ENCODE results near the gene USP4. TPM values are rescaled to one million over a fixed set of nuclear protein-coding genes. Genes with fewer than 3 reads are reported as not detected.
"Not testable (repeated sequence)": the region's sequence is repeated elsewhere in the genome, so short reads cannot be mapped to it uniquely, and the experiment has no call there.

USP4 gene
- total RNA-seq, 4 donors from 2014 or later = 7.2 to 10.2 (median 9.1) TPM

DNA sequence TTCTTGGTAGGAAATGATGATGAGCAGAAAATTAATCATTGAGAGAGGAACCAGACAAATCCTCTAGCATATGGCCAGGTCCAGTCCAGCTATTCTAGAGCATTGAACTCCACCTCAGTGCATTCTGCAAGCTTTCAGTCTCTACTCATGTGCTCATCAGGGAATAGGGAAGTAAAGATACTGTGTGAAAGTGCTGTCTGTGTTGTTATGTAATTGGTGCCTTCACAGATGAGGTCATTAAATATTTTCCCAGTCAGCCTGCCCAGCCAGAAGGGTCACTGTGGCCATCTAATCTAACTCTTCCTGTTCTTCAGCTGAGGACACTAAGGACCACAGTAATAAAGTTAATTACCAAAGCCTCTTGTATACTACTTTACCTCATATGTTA is 91.0 kb downstream of the USP4 start:
- Histone ChIP-seq H3K4me1 (peaks cover 8 to 12% of the 10 kb centered on the region in 2 donors), H3K4me3 (no peak overlapping the region), H3K9me3 (no peaks in the 10 kb centered on the region), H3K27me3 (no peaks in the 10 kb centered on the region), H3K36me3 (no peaks in the 10 kb centered on the region), H3K27ac (peak overlapping the region; percentile 35 to 56 (median 48))
- in situ Hi-C loops (cut with MboI; ENCODE audit: low sequenced_read_pairs in 4 of 4) (no loop called here), intact Hi-C loops (cut with DNase I; ENCODE audit: low total_unique reads) (no loop called here)
- peak; percentile 73 to 78 for ATAC-seq
- DNase-seq = peak in 1 of 2 donors; percentile 27
- TF ChIP-seq POLR2A (IDR thresholded peaks at IDR 0.05) = no peak
- TF ChIP-seq, protein P1, sequence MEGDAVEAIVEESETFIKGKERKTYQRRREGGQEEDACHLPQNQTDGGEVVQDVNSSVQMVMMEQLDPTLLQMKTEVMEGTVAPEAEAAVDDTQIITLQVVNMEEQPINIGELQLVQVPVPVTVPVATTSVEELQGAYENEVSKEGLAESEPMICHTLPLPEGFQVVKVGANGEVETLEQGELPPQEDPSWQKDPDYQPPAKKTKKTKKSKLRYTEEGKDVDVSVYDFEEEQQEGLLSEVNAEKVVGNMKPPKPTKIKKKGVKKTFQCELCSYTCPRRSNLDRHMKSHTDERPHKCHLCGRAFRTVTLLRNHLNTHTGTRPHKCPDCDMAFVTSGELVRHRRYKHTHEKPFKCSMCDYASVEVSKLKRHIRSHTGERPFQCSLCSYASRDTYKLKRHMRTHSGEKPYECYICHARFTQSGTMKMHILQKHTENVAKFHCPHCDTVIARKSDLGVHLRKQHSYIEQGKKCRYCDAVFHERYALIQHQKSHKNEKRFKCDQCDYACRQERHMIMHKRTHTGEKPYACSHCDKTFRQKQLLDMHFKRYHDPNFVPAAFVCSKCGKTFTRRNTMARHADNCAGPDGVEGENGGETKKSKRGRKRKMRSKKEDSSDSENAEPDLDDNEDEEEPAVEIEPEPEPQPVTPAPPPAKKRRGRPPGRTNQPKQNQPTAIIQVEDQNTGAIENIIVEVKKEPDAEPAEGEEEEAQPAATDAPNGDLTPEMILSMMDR (IDR thresholded peaks at IDR 0.05 in 4 of 5, conservative IDR thresholded peaks at IDR 0.05 in 1 of 5) = no peak

DNA sequence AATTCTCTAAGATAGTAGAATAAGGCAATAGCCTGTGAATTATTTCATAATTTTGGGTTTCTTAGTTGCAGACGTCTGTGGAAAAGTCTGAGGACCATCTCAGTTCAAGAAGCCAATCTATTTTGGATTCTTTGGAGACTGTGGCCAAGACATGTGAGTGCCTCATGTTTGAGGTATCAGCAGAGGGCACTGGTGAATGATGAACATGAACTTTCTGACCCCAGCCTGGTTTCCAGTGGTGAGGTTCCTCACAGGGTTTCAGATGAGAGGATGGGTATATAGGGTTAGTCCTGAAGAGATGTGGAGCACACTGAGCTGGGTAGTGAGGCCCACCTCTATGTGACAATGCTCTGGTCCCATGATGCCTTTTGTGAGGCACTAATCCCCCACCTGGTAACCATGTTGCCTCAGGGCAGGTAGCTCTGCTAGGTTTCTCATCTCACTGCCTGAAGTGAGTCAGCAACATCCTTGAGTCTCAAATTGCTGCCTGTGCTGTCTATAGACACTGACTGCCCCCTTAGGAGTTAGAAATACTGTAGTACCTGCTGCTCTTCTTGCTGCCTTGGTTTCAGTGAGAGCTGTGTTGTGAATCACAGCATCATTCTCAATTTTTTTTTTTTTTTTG is 95.2 kb downstream of the USP4 start:
- intact Hi-C loops (cut with DNase I; ENCODE audit: low total_unique reads) (no loop called here), in situ Hi-C loops (cut with MboI; ENCODE audit: low sequenced_read_pairs in 4 of 4) (no loop called here)
- H3K27me3 ChIP-seq = no peaks in the 10 kb centered on the region
- H3K4me3 ChIP-seq = no peak overlapping the region
- H3K9me3 ChIP-seq = no peaks in the 10 kb centered on the region
- ATAC-seq = peak; percentile 17 to 66
- TF ChIP-seq, protein P1 (IDR thresholded peaks at IDR 0.05 in 4 of 5, conservative IDR thresholded peaks at IDR 0.05 in 1 of 5) = no peak
- no peak for TF ChIP-seq POLR2A (IDR thresholded peaks at IDR 0.05)
- no peak for DNase-seq
- no peak overlapping the region for H3K27ac ChIP-seq
- H3K4me1 ChIP-seq = peaks cover 8 to 12% of the 10 kb centered on the region in 2 donors
- no peaks in the 10 kb centered on the region for H3K36me3 ChIP-seq

DNA sequence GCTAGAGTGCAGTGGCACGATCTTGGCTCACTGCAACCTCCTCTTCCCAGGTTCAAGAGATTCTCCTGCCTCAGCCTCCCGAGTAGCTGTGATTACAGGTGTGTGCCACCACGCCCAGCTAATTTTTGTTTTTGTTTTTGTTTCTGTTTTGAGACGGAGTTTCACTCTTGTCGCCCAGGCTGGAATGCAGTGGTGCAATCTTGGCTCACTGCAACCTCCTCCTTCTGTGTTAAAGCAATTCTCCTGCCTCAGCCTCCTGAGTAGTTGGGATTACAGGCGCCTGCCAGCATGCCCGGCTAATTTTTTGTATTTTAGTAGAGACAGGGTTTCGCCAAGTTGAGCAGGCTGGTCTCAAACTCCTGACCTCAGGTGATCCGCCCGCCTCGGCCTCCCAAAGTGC is 99.8 kb downstream of the USP4 start:
- H3K27ac ChIP-seq = peak overlapping the region in 2 of 4 donors; percentile 63 to 78
- H3K27me3 ChIP-seq; H3K4me1 ChIP-seq; H3K9me3 ChIP-seq; H3K4me3 ChIP-seq; DNase-seq; H3K36me3 ChIP-seq; intact Hi-C loops (cut with DNase I; ENCODE audit: low total_unique reads); in situ Hi-C loops (cut with MboI; ENCODE audit: low sequenced_read_pairs in 4 of 4); ATAC-seq: not testable (repeated sequence)

DNA sequence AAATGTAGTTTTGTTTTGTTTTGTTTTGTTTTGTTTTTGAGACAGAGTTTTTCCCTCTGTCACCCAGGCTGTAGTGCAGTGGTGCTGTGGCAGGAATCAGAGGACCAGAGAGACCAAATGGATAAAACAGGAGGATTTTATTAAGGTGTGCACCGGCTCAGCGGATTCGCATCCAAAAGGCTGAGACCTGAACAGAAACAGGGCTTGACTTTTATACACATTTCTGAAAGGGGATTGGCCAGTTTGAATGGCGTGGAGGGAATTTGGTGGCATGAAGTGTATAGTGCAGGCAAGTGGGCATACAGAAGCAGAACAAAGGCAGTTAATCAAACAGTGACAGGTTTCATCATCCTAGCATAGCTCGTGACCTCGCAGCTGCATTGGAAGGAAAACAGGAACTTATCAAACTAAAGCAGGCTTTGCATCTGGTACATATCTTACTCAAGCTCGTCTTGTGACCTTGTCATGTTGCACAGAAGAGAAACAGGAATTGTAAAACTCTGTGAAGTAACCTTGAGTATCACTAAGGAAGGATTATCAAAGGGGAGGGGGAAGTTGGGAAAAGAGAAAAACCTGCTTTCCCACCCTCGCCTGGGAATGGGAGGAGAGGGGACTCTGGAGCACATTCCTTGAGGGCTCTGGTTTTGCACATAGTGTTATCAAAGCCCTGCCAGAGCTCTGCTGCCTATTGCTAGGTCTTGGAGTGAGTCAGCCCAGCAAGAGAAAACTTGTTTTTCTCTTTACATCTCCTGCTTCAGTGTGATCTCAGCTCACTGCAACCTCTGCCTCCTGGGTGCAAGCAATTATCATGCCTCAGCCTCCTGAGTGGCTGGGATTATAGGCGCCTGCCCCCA is 101.4 kb downstream of the USP4 start:
- no peak overlapping the region for H3K4me3 ChIP-seq

DNA sequence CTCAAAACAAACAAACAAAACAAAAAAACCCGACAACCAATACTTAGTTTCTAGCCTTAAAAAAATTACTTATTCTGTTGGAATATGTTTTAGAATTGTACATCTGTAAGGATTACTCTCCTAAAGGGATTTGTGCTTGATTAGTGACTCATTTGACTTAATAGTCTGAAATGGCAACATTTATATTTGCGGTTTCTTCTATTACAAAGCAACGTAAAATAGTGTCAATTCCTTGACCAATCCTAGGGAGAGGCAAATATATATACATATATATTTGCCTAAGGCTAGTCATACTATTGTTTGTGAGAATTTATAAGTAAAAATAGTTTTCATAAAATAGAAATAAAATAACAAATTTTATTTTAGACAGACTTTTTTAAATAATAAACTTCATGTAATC is 102.5 kb downstream of the USP4 start:
- Histone ChIP-seq H3K4me1 (peaks cover 5 to 8% of the 10 kb centered on the region in 2 donors), H3K4me3 (no peak overlapping the region), H3K9me3 (no peaks in the 10 kb centered on the region), H3K27me3 (no peaks in the 10 kb centered on the region), H3K36me3 (no peaks in the 10 kb centered on the region), H3K27ac (no peak overlapping the region)
- TF ChIP-seq, protein P1 (IDR thresholded peaks at IDR 0.05 in 4 of 5, conservative IDR thresholded peaks at IDR 0.05 in 1 of 5) = no peak
- no peak for TF ChIP-seq POLR2A (IDR thresholded peaks at IDR 0.05)
- in situ Hi-C loops (cut with MboI; ENCODE audit: low sequenced_read_pairs in 4 of 4) (no loop called here), intact Hi-C loops (cut with DNase I; ENCODE audit: low total_unique reads) (no loop called here)
- ATAC-seq (no peak), DNase-seq (no peak)

More for the DNA sequence above, 101.4 kb downstream of the USP4 start:
- no peaks in the 10 kb centered on the region for H3K9me3 ChIP-seq
- peak overlapping the region; percentile 63 to 78 (median 70) for H3K27ac ChIP-seq
- in situ Hi-C loops (cut with MboI; ENCODE audit: low sequenced_read_pairs in 4 of 4) (no loop called here), intact Hi-C loops (cut with DNase I; ENCODE audit: low total_unique reads) (no loop called here)
- TF ChIP-seq, protein P1 (IDR thresholded peaks at IDR 0.05 in 4 of 5, conservative IDR thresholded peaks at IDR 0.05 in 1 of 5) = no peak
- TF ChIP-seq POLR2A (IDR thresholded peaks at IDR 0.05) = no peak
- DNase-seq (peak; percentile 46 to 50), ATAC-seq (peak; percentile 89 to 92)
- H3K27me3 ChIP-seq = no peaks in the 10 kb centered on the region
- no peaks in the 10 kb centered on the region for H3K36me3 ChIP-seq
- H3K4me1 ChIP-seq = peaks cover 5 to 8% of the 10 kb centered on the region in 2 donors

Measured in gastrocnemius medialis (tissue), 4 donors.